ENCODE data around the gene FAM168A. TPM values are rescaled to one million over a fixed set of nuclear protein-coding genes. Genes with fewer than 3 reads are reported as not detected.
A peak's percentile ranks its signal among the peaks of the same experiment; 100 is the strongest.

FAM168A gene
- total and polyA plus RNA-seq, 2 of the 8 experiments (the other 6 are each of a cell fraction or from before 2014, with no cell fraction given), result 17.1 to 21.6 TPM

DNA sequence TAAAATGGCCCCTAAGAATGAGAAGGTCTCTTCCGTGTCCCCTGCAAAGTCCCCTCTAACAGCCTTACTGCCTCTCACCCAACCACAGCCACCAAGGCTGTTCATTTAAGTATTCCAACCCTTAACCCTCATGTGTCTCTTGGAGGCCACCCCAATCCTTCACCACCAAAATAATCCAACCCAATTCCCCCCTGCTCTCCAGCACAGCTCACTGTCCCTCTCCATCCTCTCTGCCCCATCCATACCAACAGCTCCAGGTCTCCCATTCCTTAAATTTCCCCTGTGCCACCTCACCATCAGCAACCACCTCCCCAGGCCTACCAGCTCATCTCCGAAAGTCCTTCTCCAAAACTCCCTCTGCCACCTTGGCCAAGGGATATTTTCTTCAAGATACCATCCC is 1.4 kb downstream of the FAM168A start:
- H3K18ac ChIP-seq (ENCODE audit: extremely low read depth, low read length), result no peak overlapping the region
- TF ChIP-seq SIN3A (conservative IDR thresholded peaks at IDR 0.05 in 1 of 2, IDR thresholded peaks at IDR 0.05 in 1 of 2; ENCODE audit: low read depth in 1 of 2, low read length in 2 of 2), result 0 out of 4 replicates have a peak, but pooled peaks of 1 of the 2 experiments have one; percentile 35
- TF ChIP-seq NRF1 (IDR thresholded peaks at IDR 0.05; ENCODE audit: low read depth, low read length), result no peak
- no peak for TF ChIP-seq SUZ12 (IDR thresholded peaks at IDR 0.05; ENCODE audit: low read length)
- WGBS, 2 experiments (ENCODE audit: extremely low coverage in 1 of 2, insufficient coverage in 1 of 2, insufficient read length in 1 of 2, insufficient replicate concordance in 2 of 2, low coverage in 1 of 2, low lambda C conversion rate in 2 of 2, missing lambda C conversion rate in 1 of 2), result 94% methylated on average over 2 of the region's 2 CpGs; no CpG with 5 or more reads in 1 of the 2 experiments
- H3K56ac ChIP-seq (replicated peaks; ENCODE audit: insufficient read length, low read depth, low read length), result no peak overlapping the region
- no peaks in the 10 kb centered on the region for H3K27me3 ChIP-seq (replicated peaks in 1 of 4; ENCODE audit: control insufficient read depth in 3 of 4, extremely low read depth in 1 of 4, insufficient read depth in 3 of 4, low read length in 3 of 4)
- H3K79me1 ChIP-seq (ENCODE audit: low read depth, low read length), result peaks cover 6% of the 10 kb centered on the region; the same call in 1 of the 2 replicates
- H4K5ac ChIP-seq (ENCODE audit: insufficient read length, low read depth, low read length), result peak overlapping the region; percentile 36
- H2BK20ac ChIP-seq (ENCODE audit: low read length), result no peak overlapping the region
- ChIA-PET CTCF (ENCODE audit: partially characterized antibody) (interaction anchor here (1.0 to 4.2 kb wide), 3 partner anchors 29 to 118 kb away, joined by 3 to 19 read pairs (median 7); no protein-coding TSS in a partner anchor), POLR2A (ENCODE audit: partially characterized antibody) (interaction anchor here (1.2 to 1.4 kb wide), 2 partner anchors 34 to 65 kb away, joined by 3 read pairs; no protein-coding TSS in a partner anchor)
- no peak overlapping the region for H2AFZ ChIP-seq (ENCODE audit: low read length)
- peaks cover 7 to 57% of the 10 kb centered on the region in 2 experiments for H3K79me2 ChIP-seq (ENCODE audit: control insufficient read depth in 1 of 2, insufficient read depth in 2 of 2, low read length in 2 of 2)
- DNase-seq (ENCODE audit: low read depth in 1 of 2, low spot score in 2 of 2), result no peak
- H4K91ac ChIP-seq (replicated peaks; ENCODE audit: insufficient read length, low read length), result peak overlapping the region; percentile 44
- H2BK5ac ChIP-seq (ENCODE audit: low read depth, low read length), result no peak overlapping the region
- H2BK120ac ChIP-seq (replicated peaks; ENCODE audit: low read depth, low read length), result no peak overlapping the region
- no peak overlapping the region for H2BK15ac ChIP-seq (ENCODE audit: low read length)
- no peak overlapping the region; the same call in 1 of the 2 replicates for H2BK12ac ChIP-seq (ENCODE audit: low read depth, low read length)
- H3K9me3 ChIP-seq (ENCODE audit: insufficient read depth in 2 of 2, low read depth in 1 of 2, low read length in 1 of 2), result no peaks in the 10 kb centered on the region
- H3K4ac ChIP-seq (replicated peaks; ENCODE audit: insufficient read length, low read depth, low read length), result peak overlapping the region; percentile 48
- no peak overlapping the region for H3K27ac ChIP-seq (ENCODE audit: low read depth, low read length)
- peak overlapping the region; percentile 71 for H3K14ac ChIP-seq (ENCODE audit: insufficient read length)
- H4K8ac ChIP-seq (ENCODE audit: extremely low read depth, insufficient read depth, low read length), result peak overlapping the region; percentile 30; the same call in 1 of the 2 replicates
- no peak for FAIRE-seq
- 0 out of 7 replicates have a peak overlapping the region, but pooled peaks of 1 of the 4 experiments have one; percentile 57 for H3K9ac ChIP-seq (replicated peaks in 1 of 4; ENCODE audit: extremely low read depth in 1 of 4, low read depth in 3 of 4, low read length in 3 of 4)
- H3K4me3 ChIP-seq (ENCODE audit: extremely low read depth in 1 of 4, insufficient read depth in 2 of 4, low read depth in 3 of 4, low read length in 4 of 4), result peak overlapping the region; percentile 80 to 95 (median 90); a peak in 7 of 8 replicates
- no peaks in the 10 kb centered on the region for H3K36me3 ChIP-seq (ENCODE audit: control insufficient read depth in 2 of 4, insufficient read depth in 4 of 4, low read length in 3 of 4)
- H3K23me2 ChIP-seq (ENCODE audit: low read depth, low read length), result peaks cover 10% of the 10 kb centered on the region; the same call in 1 of the 2 replicates
- peak overlapping the region; percentile 83 to 95 for H3K4me2 ChIP-seq (ENCODE audit: insufficient read depth in 1 of 2, low read depth in 2 of 2, low read length in 2 of 2)
- H3K23ac ChIP-seq (ENCODE audit: insufficient read length), result no peak overlapping the region
- peaks cover 3 to 10% (median 7%) of the 10 kb centered on the region in 4 experiments; a peak in 6 of 7 replicates for H3K4me1 ChIP-seq (replicated peaks in 1 of 4; ENCODE audit: control insufficient read depth in 3 of 4, insufficient read depth in 4 of 4, low read length in 3 of 4)
- peaks cover 0 to 3% of the 10 kb centered on the region in 2 experiments for H4K20me1 ChIP-seq (replicated peaks in 1 of 2; ENCODE audit: control insufficient read depth in 1 of 2, insufficient read depth in 2 of 2, low read length in 2 of 2)
- no peak overlapping the region for H2AK5ac ChIP-seq (ENCODE audit: low read depth, low read length)

Measured in H1 (cell line).